KOPT-K1 (cell line): ENCODE data around the gene DCDC2.
"Not testable (repeated sequence)": the region's sequence is repeated elsewhere in the genome, so short reads cannot be mapped to it uniquely, and the experiment has no call there.

ENCODE experiments used
- H3K27ac ChIP-seq: fragments of 200-600 bp; sonication (generic); 2 replicates; pipeline ENCODE4 v1.5.1; 2016; ENCODE audit warnings: antibody characterized with exemption, mild to moderate bottlenecking, low read depth, low read length; ENCODE audit not compliant: poor library complexity, severe bottlenecking
- H3K36me3 ChIP-seq: fragments of 200-600 bp; sonication (generic); 2 replicates; pipeline ENCODE4 v1.5.1; 2017; ENCODE audit warnings: antibody characterized with exemption, mild to moderate bottlenecking, low read length, moderate library complexity; ENCODE audit not compliant: insufficient read depth
- H3K9me3 ChIP-seq: fragments of 200-600 bp; sonication (generic); 2 replicates; pipeline ENCODE4 v1.5.1; 2017; ENCODE audit warnings: antibody characterized with exemption, low read length, mild to moderate bottlenecking; ENCODE audit not compliant: insufficient read depth, poor library complexity, severe bottlenecking

Gene DCDC2

DNA sequence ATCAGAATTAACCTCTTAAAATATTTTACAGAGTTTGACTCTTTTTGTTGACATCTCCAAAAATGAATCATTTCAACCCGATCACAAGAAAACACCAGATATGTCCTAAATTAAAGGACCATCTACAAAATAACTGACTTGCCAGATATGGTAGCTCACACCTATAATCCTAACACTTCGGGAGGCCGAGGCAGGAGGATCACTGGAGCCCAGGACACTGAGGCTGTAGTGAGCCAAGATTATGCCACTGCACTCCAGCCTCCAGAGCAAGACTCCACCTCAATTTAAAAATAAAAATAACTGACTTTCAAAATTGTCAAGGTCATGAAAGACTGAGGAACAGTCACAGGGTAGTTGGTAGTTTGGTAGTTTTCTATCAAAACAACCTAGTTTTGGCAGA, 34.9 kb downstream of the DCDC2 start:
- Histone ChIP-seq H3K36me3 (no peaks in the 10 kb centered on the region), H3K9me3 (no peaks in the 10 kb centered on the region), H3K27ac (no peak overlapping the region)

- H3K27ac ChIP-seq, H3K9me3 ChIP-seq, H3K36me3 ChIP-seq: not testable (repeated sequence)
Observed at GRCh38 chr6:24322446-24322845, 35.4 kb downstream of the DCDC2 start.

- Histone ChIP-seq H3K9me3 (no peaks in the 10 kb centered on the region), H3K36me3 (no peaks in the 10 kb centered on the region), H3K27ac (no peak overlapping the region)
Observed at GRCh38 chr6:24321538-24322162, 36.2 kb downstream of the DCDC2 start.

DNA sequence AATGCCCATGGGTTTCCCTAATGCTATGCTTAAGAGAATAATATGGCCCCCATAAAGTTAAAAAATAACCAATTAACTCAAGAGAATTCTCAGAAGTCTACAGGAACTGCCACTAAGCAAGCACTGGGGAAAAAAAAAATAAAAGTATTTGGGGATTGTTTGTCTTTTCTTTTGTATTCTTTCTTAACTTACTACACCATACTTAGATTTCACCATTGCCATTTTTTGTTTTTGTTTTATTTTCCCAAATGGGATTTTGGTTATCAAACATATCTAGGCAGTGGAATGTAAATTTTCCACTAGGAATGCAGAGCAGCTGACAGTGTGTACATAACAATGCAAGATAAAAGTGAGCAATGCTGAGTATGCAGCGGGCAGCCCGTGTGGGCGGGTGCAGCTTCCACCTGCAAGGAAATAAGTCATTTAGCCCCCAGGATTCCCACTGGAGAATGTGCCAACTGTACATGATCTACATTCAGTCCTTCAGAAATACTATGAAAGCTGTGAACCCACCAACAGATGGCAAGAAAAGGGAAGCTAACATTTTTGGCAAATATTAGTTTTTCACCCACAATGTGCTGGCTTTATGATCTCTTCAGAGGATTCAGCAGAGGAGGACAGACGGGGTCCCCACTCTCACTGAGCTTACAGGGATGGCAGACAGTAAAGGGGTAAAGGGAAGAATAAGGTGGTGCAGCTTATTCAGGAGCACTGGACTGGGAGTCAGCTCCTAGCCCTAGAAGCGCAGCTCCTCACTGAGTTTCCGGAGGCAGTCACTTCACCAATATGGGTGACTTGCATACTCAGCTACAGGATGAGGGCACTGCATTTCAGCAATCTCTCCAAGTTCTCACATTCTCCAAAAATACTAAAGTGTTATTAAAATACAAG, 44.4 kb downstream of the DCDC2 start:
- Histone ChIP-seq H3K27ac (no peak overlapping the region), H3K9me3 (no peaks in the 10 kb centered on the region), H3K36me3 (no peaks in the 10 kb centered on the region)

- not testable (repeated sequence) for H3K9me3 ChIP-seq, H3K36me3 ChIP-seq, H3K27ac ChIP-seq
Observed at GRCh38 chr6:24311775-24312174, 46.1 kb downstream of the DCDC2 start.

- no peak overlapping the region for H3K27ac ChIP-seq
- H3K9me3 ChIP-seq, result no peaks in the 10 kb centered on the region
Observed at GRCh38 chr6:24307881-24308280, 50.0 kb downstream of the DCDC2 start.

DNA sequence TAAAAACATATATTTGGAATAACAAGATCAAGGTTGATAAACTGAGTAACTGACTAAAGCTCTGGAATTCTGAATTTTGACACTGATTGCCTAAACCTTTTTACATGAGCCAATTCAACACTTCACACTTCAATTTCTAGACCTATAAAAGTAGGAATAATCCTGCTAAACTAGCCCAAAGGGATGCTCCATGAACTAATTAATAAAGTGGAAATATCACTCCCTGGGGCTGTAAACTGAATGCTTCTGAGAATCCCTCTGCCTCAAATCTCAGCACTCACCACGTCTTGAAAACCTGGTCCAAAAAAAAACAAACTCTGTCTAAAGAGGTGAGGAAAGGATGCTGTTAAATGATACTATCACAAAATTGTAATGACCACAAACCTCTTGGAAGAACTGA, 50.9 kb downstream of the DCDC2 start:
- Histone ChIP-seq H3K27ac (no peak overlapping the region), H3K9me3 (no peaks in the 10 kb centered on the region), H3K36me3 (no peaks in the 10 kb centered on the region)

More at GRCh38 chr6:24307881-24308280, 50.0 kb downstream of the DCDC2 start:
- H3K36me3 ChIP-seq, result no peaks in the 10 kb centered on the region

- no peak overlapping the region for H3K27ac ChIP-seq
- no peaks in the 10 kb centered on the region for H3K9me3 ChIP-seq
- H3K36me3 ChIP-seq, result no peaks in the 10 kb centered on the region
Observed at GRCh38 chr6:24306038-24306437, 51.8 kb downstream of the DCDC2 start.

DNA sequence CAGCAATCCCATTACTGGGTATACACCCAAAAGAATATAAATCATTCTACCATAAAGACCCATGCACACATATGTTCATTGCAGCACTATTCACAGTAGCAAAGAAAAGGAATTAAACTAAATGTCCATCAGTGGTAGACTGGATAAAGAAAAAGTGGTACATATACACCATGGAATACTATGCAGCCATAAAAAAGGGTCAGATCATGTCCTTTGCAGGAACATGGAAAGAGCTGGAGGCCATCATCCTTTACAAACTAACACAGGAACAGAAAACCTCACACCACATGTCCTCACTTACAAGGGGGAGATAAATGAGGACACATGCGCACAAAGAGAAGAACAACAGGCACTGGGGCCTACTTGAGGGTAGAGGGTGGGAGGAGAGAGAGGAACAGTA, 60.9 kb downstream of the DCDC2 start:
- Histone ChIP-seq H3K9me3 (peaks cover 18% of the 10 kb centered on the region), H3K36me3 (no peaks in the 10 kb centered on the region), H3K27ac (no peak overlapping the region)

DNA sequence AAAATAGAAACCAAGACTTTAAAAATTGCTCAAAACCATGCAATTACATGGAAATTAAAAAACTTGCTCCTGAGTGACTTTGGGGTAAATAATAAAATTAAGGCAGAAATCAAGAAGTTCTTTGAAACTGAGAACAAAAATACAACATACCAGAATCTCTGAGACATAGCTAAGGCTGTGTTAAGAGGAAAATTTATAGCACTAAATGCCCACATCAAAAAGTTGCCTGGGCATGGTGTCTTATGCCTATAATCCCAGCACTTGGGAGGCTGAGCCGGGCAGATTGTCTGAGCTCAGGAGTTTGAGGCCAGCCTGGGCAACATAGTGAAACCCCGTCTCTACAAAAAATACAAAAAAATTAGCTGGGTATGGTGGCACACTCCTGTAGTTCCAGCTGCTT, 64.0 kb downstream of the DCDC2 start:
- peaks cover 18% of the 10 kb centered on the region for H3K9me3 ChIP-seq
- not testable (repeated sequence) for H3K27ac ChIP-seq, H3K36me3 ChIP-seq

DNA sequence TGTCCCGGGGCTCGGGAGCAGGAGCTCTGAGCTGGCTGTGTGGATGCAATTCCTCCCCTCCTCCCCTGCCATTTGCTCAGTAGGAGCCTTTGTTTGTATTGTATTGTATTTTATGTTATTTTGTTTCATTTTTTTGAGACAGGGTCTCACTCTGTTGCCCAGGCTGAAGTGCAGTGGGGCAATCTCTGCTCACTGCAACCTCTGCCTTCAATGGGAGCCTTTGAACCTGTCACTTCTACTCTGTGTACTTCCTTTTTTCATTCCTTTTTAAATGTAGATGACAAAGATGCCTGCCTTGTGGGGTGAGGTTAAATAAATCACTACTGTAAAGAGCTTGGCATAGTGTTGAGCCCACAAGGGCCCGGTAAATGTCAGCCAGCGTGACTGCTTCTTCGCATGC, 70.6 kb downstream of the DCDC2 start:
- H3K36me3 ChIP-seq, result no peaks in the 10 kb centered on the region

GRCh38 chr6:24284006-24284405, 73.9 kb downstream of the DCDC2 start:
- Histone ChIP-seq H3K36me3 (no peaks in the 10 kb centered on the region), H3K27ac (no peak overlapping the region), H3K9me3 (no peaks in the 10 kb centered on the region)

More for the DNA sequence above, 70.6 kb downstream of the DCDC2 start:
- Histone ChIP-seq H3K27ac (no peak overlapping the region), H3K9me3 (no peaks in the 10 kb centered on the region)

DNA sequence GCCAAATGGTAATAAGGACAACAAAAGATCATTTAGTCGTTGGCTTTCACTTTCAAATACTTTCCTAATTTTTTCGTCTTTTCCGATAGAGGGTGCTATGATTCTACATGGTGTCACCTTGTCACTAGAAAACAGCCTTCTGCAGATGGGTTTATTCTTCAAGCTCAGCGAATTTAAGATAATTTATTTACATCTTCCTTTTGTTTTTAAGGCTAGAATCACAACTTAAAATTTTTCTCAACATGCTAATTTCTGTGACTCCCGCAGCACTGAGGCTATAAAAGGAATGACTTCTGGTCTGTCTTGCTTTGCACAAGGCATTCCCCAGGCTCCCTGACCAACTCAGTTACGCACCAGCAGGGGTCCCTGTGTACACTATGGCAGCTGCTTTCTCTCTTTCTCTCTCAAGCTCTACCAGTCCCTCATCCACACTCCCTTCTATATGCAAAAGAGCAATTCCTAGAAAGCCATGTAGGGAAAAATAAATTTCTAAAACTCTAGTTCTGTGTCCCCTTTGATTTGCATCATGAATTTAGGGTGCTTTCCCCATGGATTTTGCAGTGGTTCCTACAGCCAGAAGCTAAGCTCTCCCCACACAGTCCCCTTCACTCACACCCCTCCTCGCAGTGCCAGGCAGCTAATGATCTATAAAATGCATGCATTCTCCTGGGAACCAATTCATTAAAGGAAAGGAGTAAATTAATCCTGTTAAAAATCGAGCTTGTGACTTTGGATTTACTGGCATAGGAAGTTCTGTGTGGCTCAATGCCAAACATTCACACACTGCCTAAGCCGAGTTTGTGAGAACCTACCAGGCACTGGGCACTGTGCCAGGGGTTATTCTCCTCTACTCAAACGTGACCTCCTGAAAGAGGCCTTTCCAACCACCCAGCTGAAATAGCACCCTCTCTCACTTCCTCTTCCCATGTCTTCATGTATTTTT, 74.5 kb downstream of the DCDC2 start:
- no peak overlapping the region for H3K27ac ChIP-seq
- H3K9me3 ChIP-seq, result no peaks in the 10 kb centered on the region
- H3K36me3 ChIP-seq, result no peaks in the 10 kb centered on the region

DNA sequence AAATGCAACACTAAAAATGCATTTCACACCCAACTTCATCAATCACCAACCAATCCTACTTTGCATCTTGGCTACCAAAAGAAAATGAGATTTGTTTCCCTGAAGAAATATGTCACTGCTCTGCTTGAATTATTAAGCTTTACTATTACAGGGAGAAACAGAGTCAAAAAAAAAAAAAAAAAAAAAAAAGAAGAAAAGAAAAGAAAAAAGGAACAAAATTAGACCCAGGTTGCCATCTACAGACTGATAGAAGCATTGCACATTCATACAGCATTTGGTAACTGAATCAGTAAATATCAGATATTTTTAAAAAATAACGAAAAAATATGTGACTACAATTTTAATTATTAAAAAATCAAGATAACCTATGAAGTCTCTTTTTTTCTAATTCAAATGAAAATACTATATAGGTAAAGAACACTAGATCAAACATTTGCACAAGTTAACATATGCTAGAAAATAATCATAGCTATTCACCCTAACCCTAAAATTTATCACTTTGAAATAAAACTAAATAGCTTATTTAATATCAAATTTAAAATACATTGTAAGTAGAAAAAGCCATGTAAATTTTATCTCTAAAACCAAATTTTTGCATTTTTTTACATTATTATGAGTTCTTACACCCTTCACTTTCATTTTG, 83.3 kb downstream of the DCDC2 start:
- H3K36me3 ChIP-seq, result no peaks in the 10 kb centered on the region
- H3K27ac ChIP-seq, result no peak overlapping the region

More for the DNA sequence above, 83.3 kb downstream of the DCDC2 start:
- no peaks in the 10 kb centered on the region for H3K9me3 ChIP-seq
